DND-41 (cell line): Measurements from ENCODE around the gene TAGAP.
A peak's percentile ranks its signal among the peaks of the same experiment; 100 is the strongest.

Experiments
- EZH2 ChIP-seq: IDR thresholded peaks from 3 replicates; pipeline ENCODE4 v1.6.1; 2012; ENCODE audit warnings: borderline replicate concordance, low read depth, mild to moderate bottlenecking, moderate library complexity, low read length, inconsistent platforms; ENCODE audit not compliant: severe bottlenecking
- TF ChIP-seq, protein P1 (sequence below): IDR thresholded peaks from 2 replicates; pipeline ENCODE4 v1.5.1; 2012; ENCODE audit warnings: borderline replicate concordance, low read length, moderate library complexity, mild to moderate bottlenecking; ENCODE audit not compliant: poor library complexity, severe bottlenecking; ENCODE audit errors: extremely low read depth

DNA sequence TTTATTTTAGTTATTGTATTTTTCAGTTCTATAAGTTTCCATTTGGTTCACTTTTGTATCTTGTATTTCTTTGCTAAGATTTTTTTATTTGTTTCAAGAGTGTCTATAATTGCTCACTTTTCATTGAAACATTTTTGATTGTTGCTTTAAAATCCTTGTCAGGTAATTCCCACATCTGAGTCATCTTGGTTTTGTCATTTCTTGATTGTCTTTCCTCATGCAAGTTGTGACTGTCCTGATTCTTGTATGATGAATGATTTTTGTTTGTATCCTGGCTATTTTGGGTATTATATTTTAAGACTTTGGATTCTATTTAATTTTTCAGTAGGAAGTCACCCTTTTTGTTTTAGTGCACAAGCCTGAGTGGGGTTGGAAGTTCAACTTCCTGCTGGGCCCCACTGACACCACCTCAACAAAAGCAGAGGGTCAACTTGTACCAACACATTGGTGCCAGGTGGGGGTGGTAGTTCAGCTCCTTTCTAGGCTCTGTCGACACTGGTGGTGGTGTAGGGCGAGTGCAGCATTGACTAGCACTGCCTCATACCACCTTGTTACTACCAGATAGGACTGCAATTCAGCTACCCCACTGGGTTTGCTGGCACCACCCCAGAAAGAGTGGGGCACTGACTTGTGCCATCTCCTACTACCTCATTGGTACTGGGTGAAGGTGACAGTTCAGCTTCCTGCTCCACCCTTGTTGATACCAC, 53.6 kb downstream of the TAGAP start:
- TF ChIP-seq, protein P1, sequence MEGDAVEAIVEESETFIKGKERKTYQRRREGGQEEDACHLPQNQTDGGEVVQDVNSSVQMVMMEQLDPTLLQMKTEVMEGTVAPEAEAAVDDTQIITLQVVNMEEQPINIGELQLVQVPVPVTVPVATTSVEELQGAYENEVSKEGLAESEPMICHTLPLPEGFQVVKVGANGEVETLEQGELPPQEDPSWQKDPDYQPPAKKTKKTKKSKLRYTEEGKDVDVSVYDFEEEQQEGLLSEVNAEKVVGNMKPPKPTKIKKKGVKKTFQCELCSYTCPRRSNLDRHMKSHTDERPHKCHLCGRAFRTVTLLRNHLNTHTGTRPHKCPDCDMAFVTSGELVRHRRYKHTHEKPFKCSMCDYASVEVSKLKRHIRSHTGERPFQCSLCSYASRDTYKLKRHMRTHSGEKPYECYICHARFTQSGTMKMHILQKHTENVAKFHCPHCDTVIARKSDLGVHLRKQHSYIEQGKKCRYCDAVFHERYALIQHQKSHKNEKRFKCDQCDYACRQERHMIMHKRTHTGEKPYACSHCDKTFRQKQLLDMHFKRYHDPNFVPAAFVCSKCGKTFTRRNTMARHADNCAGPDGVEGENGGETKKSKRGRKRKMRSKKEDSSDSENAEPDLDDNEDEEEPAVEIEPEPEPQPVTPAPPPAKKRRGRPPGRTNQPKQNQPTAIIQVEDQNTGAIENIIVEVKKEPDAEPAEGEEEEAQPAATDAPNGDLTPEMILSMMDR, result peak; percentile 14
- TF ChIP-seq EZH2, result no peak
